ENCODE measurements around the gene ARPC2.
A peak's percentile ranks its signal among the peaks of the same experiment; 100 is the strongest.
"Not testable (repeated sequence)": the region's sequence is repeated elsewhere in the genome, so short reads cannot be mapped to it uniquely, and the experiment has no call there.

ARPC2 gene

GRCh38 chr2:218271487-218271797 is 54.5 kb downstream of the ARPC2 start:
- no peak for DNase-seq (ENCODE audit: low read depth)

GRCh38 chr2:218271865-218272530 is 55.0 kb downstream of the ARPC2 start:
- no peak for DNase-seq (ENCODE audit: low read depth)

GRCh38 chr2:218272531-218273212 is 55.7 kb downstream of the ARPC2 start:
- DNase-seq (ENCODE audit: low read depth), result peak; percentile 97

GRCh38 chr2:218273214-218273907 is 56.4 kb downstream of the ARPC2 start:
- DNase-seq (ENCODE audit: low read depth), result not testable (repeated sequence)

GRCh38 chr2:218273908-218274249 is 56.9 kb downstream of the ARPC2 start:
- no peak for DNase-seq (ENCODE audit: low read depth)

- DNase-seq (ENCODE audit: low read depth), result no peak
These were observed 57.6 kb downstream of the ARPC2 start for GRCh38 chr2:218274586-218274985.

DNA sequence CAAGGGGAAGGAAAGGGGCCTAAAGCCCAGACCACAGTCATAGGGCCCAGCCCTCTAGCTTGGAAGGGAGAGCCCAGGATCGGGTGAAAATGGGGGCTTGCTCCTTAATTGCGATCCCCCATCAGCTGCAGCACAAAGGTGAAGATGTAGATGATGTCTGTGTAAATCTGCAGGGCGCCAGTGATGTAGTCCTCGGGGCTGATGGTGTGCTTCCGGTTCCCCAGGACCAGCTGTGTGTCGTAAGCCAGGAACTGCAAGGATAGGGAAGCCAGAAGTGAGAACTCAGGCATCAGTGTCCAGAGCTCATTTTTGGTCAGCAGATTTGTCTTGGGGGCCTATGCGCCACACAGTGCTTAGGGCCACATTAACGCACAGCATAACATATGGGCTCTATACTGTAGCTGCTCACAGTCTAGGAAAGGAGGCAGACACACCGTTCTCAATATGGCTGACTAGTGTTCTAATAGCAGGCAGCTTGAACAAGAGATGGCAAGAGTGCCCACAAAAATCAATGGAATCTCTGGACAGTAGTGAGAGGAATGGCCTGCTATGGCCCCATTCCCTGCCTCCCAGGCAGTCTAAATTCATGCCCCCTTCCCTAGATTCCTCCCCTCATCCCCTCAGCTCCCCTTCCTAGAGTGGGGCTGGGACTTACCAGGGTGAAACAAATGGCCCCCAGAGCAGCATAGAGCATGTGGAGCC is 58.5 kb downstream of the ARPC2 start:
- no peak for DNase-seq (ENCODE audit: low read depth)

DNA sequence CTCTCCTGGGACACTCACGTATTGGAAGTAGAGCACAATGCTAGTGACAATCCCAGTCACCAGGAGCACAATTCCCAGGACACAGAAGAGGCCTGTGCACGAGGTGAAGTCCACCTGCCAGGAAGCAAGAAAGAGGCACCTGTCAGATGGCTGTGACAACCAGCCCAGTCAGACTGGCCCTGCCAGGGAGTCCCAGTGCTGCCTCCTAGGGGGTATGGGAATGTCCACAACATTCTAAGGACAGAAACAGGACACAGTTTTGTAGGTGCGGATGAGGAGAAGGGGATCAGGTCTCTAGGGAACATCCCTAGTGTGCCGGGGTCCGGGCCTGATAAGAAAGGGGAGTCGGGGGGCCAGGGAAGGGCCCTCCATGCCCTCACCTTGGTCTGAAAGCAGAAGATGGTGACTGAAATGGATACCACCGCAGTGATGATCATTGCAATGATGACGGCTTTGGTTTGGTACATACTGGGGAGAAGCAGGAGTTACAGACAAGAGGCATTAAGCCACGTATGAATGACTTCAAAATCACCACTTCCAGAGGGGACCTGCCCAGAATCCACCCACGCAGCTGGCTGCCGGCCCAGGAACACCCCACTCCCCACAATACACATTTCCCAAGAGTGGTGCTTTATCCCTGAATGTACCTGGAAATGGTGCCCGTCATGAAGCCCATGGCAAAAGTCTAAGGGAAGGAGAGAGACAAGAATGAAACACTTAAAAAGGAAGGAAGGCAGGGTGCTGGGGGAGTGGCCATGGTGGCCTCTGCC is 60.2 kb downstream of the ARPC2 start:
- DNase-seq (ENCODE audit: low read depth), result no peak

- no peak for DNase-seq (ENCODE audit: low read depth)
These were observed 60.9 kb downstream of the ARPC2 start for GRCh38 chr2:218277921-218278320.

GRCh38 chr2:218278531-218279360 is 61.8 kb downstream of the ARPC2 start:
- no peak for DNase-seq (ENCODE audit: low read depth)

DNA sequence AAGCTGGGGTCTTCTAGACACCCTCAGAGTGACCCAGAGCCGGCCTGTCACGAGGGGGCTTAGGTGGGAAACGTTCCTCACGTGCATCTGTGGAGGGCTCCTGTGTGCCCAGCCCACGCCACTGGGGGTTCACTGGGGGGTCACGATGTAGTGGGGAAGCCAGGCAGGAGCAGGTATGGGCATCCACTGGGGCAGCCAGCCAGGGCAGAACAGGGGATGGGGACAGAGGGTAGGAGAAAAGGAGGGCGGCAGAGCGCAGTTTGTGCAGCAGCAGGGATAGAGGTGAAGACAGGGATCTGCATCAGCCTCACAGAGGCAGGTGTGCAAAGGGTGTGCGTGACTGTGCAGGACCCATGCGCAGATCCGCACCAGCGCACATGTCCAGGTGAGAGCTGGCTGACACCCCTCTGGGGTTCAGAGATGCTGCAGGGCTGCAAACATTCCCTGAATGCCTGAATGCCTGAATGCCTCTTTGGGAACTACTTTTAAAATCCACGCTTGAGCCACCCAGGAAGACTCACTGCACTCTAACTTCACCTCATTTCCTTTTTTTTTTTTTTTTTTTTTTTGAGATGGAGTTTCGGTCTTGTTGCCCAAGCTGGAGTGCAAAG is 63.4 kb downstream of the ARPC2 start:
- no peak for DNase-seq (ENCODE audit: low read depth)

GRCh38 chr2:218281449-218281848 is 64.5 kb downstream of the ARPC2 start:
- no peak for DNase-seq (ENCODE audit: low read depth)

DNA sequence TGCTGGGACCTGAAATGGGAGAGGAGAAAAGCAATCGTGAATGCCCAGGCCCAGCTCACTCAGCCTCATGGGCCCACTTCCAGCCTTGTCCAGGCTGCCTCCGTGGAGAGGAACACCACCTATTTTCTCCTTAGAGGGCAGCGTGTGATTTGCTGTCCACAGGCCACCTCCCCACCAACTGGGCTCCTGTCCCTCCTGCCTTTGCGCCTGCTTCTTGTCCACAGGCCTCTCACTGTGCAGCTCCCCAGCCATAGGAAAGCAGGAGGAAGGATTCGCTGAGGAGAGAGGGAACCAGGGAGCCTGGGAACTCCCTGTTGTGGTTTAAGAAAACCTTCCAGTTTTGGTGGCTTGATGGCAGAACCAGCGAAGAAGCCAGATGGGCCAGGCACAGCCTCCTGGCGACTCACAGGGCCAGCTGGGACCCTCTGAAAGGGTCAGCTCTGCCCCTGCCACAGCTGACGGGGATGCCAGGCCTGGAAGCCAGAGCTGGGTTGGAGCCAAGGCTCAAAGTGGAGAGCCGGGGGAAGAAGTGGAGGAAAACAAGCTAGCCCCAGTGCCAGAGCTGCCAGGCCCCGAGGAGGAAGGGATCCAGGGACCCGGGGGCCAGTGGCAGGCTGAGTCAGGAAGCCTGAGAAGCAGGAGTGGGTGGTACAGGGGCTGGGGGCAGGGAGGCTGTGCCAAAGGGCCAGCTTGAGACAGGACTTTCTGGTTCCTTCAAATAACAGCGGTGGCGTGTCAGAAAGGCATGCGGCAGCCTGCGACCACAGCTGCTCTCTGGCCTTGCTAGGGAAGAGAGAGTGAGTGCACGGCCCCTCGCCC is 65.4 kb downstream of the ARPC2 start:
- no peak for DNase-seq (ENCODE audit: low read depth)

- no peak for DNase-seq (ENCODE audit: low read depth)
These were observed 67.3 kb downstream of the ARPC2 start for GRCh38 chr2:218284106-218284811.

DNA sequence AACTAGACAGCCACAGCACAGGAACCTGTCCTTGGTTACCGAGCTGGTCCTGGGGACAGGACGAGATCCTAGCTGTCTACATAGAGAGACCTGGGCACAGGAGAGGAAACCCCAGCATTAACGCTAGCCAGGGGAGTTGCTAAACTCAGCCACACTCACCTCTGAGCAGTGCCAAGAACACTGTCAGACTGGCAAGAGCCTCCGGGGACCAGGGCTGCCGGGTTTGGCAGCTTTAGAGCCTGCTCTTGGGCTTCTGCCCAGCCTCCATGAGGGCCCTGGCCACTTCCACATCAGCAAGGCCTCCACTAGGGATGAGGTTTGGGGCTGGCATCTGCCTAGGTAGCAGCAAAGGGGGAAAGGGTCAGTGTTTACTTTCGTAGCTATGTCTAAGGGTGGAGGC is 68.6 kb downstream of the ARPC2 start:
- DNase-seq (ENCODE audit: low read depth), result peak; percentile 68

GRCh38 chr2:218286570-218287459 is 69.8 kb downstream of the ARPC2 start:
- peak; percentile 95 for DNase-seq (ENCODE audit: low read depth)

DNA sequence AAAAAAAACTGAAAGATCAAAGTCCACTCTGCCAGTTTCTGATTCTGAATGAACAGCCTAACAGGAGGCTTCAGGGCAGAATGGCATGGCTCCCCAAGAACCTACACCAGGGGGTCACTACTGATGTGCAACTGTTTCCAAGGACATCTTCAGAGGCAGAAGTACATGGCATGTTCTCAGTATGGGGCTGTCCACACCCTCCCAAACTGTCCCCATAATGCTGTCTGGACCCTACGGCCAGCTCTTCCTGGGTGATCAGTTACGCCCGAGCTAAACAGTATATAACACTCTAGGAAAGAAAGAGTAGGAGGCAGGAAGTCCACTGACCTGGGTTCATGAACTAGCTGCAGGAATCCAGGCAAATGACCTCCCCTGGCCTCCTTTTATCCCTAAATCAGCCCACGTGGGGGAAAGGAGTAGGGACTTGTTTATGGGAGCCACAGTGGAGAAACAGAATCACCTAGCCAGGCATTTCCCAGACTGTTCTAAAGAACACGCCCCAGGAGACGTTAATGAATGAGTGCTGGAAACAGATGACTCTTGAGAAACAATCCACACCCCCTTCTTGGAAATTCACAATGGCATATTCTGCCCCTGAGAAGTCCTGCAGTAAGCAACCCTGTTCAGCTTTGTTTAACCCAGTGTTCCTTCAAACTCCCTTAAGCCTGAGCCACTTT is 72.8 kb downstream of the ARPC2 start:
- DNase-seq (ENCODE audit: low read depth), result no peak
